K562 (cell line): ENCODE data around the gene ZNF689. TPM values are rescaled to one million over a fixed set of nuclear protein-coding genes. Genes with fewer than 3 reads are reported as not detected.
A peak's percentile ranks its signal among the peaks of the same experiment; 100 is the strongest.

Experiments
- AFF4 ChIP-seq: sonication (generic); formaldehyde crosslinking; IDR thresholded peaks from 2 replicates; pipeline ENCODE4 v1.8.0; 2023; ENCODE audit warnings: mild to moderate bottlenecking, missing genetic modification reagents
- ARID1B ChIP-seq: fragments of 450-650 bp; IDR thresholded peaks from 2 replicates; pipeline ENCODE4 v1.6.1; 2016; ENCODE audit warnings: antibody characterized with exemption, mild to moderate bottlenecking, inconsistent platforms
- ASH1L ChIP-seq: fragments of 450-650 bp; IDR thresholded peaks from 2 replicates; pipeline ENCODE4 v1.6.1; 2018; ENCODE audit warnings: borderline replicate concordance, mild to moderate bottlenecking, low read depth; ENCODE audit not compliant: partially characterized antibody
- ATF7 ChIP-seq: fragments of 450-650 bp; IDR thresholded peaks from 2 replicates; pipeline ENCODE4 v1.7.1; 2014; ENCODE audit warnings: mild to moderate bottlenecking, moderate library complexity
- BRCA1 ChIP-seq, 2 experiments: fragments of 450-650 bp in 1 of 2; sonication (generic) in 1 of 2; formaldehyde crosslinking in 1 of 2; IDR thresholded peaks; 2 replicates each; pipeline versions ENCODE4 v1.5.0 to v1.6.1; 2017 to 2020; ENCODE audit warnings: mild to moderate bottlenecking in 1 of 2, missing genetic modification reagents in 1 of 2
- CEBPB ChIP-seq: fragments of 450-650 bp; IDR thresholded peaks from 2 replicates; pipeline ENCODE4 v1.6.1; 2016; ENCODE audit warnings: missing genetic modification characterization, missing compliant biosample characterization
- EP300 ChIP-seq: IDR thresholded peaks from 2 replicates; pipeline ENCODE4 v1.6.1; 2012; ENCODE audit warnings: low read length, improper control_type of control experiment
- ETS2 ChIP-seq: IDR thresholded peaks from 2 replicates; pipeline ENCODE4 v1.6.1; 2016; ENCODE audit warnings: borderline replicate concordance, missing genetic modification characterization, mild to moderate bottlenecking, moderate library complexity, missing compliant biosample characterization; ENCODE audit not compliant: poor library complexity, severe bottlenecking
- FOXM1 ChIP-seq, 2 experiments: fragments of 450-650 bp in 1 of 2; sonication (generic) in 1 of 2; formaldehyde crosslinking in 1 of 2; IDR thresholded peaks; 2 replicates each; pipeline versions ENCODE4 v1.6.1 to v1.9.0; 2017 to 2022; ENCODE audit warnings: low read depth in 2 of 2, mild to moderate bottlenecking in 2 of 2, missing genetic modification reagents in 1 of 2, moderate library complexity in 1 of 2
- NEUROD1 ChIP-seq: fragments of 150-350 bp; IDR thresholded peaks from 2 replicates; pipeline ENCODE4 v1.6.1; 2014; ENCODE audit warnings: borderline replicate concordance, low read length, low read depth; ENCODE audit not compliant: partially characterized antibody
- NONO ChIP-seq, 2 experiments: fragments of 200-400 bp in 1 of 2; fragments of 450-650 bp in 1 of 2; formaldehyde crosslinking in 1 of 2; IDR thresholded peaks; 2 replicates each; pipeline ENCODE4 v1.6.1; 2017; ENCODE audit warnings: low read depth in 2 of 2, mild to moderate bottlenecking in 2 of 2, moderate library complexity in 2 of 2, low read length in 1 of 2
- SIX5 ChIP-seq, 2 experiments: IDR thresholded peaks; 2 replicates each; pipeline ENCODE4 v1.6.1; 2011; ENCODE audit warnings: low read length in 2 of 2, borderline replicate concordance in 1 of 2, low read depth in 1 of 2, mild to moderate bottlenecking in 1 of 2, moderate library complexity in 1 of 2; ENCODE audit not compliant: insufficient read depth in 1 of 2
- STAT5A ChIP-seq: IDR thresholded peaks from 2 replicates; pipeline ENCODE4 v1.6.1; 2012; ENCODE audit warnings: low read length, inconsistent platforms, borderline replicate concordance
- VEZF1 ChIP-seq: fragments of 200-800 bp; sonication (Bioruptor generic); IDR thresholded peaks from 2 replicates; pipeline ENCODE4 v1.6.1; 2017; ENCODE audit warnings: missing genetic modification characterization, missing compliant biosample characterization
- ZBED1 ChIP-seq: IDR thresholded peaks from 2 replicates; pipeline ENCODE4 v1.6.1; 2014
- ZNF121 ChIP-seq: sonication (generic); formaldehyde crosslinking; conservative IDR thresholded peaks from 2 replicates; pipeline ENCODE4 v1.8.0; 2022; ENCODE audit warnings: missing genetic modification reagents
- ZNF408 ChIP-seq: fragments of 250-450 bp; sonication (Bioruptor Pico); IDR thresholded peaks from 2 replicates; pipeline ENCODE4 v1.4.0; 2020; ENCODE audit warnings: low read depth, mild to moderate bottlenecking, moderate library complexity
- ZNF584 ChIP-seq: fragments of 200-800 bp; sonication (Bioruptor generic); IDR thresholded peaks from 2 replicates; pipeline ENCODE4 v1.6.1; 2016; ENCODE audit warnings: low read depth, mild to moderate bottlenecking, missing genetic modification characterization, missing compliant biosample characterization
- ZNF589 ChIP-seq: fragments of 200-800 bp; sonication (Bioruptor generic); IDR thresholded peaks from 2 replicates; pipeline ENCODE4 v1.6.1; 2016; ENCODE audit warnings: low read depth, missing genetic modification characterization, missing compliant biosample characterization
- polyA plus RNA-seq, 8 experiments: library from polyadenylated mRNA; depleted of rRNA in 4 of 8; stranded (reverse) in 5 of 8; unstranded in 3 of 8; fragments of >200 nt; fragmentation: Nextera tagmentation in 2 of 8; fragmentation: Illumina TruSeq in 1 of 8; extraction: Ambion mirVana in 2 of 8; extraction: Trizol in 1 of 8; gene quantifications; 2 replicates each; pipeline versions ENCODE4 v1.2.1 to v1.2.3, GENCODE V29; 2011 to 2014; ENCODE audit warnings: inconsistent platforms in 1 of 8, missing spikeins in 1 of 8
- total RNA-seq, 7 experiments: library from RNA; depleted of rRNA in 6 of 7; stranded (reverse); fragments of >200 nt in 6 of 7; fragmentation: Illumina TruSeq in 2 of 7; extraction: Trizol in 2 of 7; gene quantifications; 2 replicates each; pipeline versions ENCODE4 v1.2.1 to v1.2.3, GENCODE V29; 2011 to 2021; ENCODE audit warnings: low replicate concordance in 1 of 7
- TF ChIP-seq, protein P1 (sequence below): fragments of 450-650 bp; formaldehyde crosslinking; IDR thresholded peaks from 2 replicates; pipeline ENCODE4 v1.4.0; 2020; ENCODE audit warnings: mild to moderate bottlenecking

The ZNF689 gene
- total and polyA plus RNA-seq, 9 of the 15 experiments (the other 6 are each of a cell fraction or from before 2014, with no cell fraction given) = 5.4 to 15.4 (median 10.8) TPM

- TF ChIP-seq, protein P1, sequence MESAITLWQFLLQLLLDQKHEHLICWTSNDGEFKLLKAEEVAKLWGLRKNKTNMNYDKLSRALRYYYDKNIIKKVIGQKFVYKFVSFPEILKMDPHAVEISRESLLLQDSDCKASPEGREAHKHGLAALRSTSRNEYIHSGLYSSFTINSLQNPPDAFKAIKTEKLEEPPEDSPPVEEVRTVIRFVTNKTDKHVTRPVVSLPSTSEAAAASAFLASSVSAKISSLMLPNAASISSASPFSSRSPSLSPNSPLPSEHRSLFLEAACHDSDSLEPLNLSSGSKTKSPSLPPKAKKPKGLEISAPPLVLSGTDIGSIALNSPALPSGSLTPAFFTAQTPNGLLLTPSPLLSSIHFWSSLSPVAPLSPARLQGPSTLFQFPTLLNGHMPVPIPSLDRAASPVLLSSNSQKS = no peak
- TF ChIP-seq ZNF584 (CRISPR knock-in tag) (no peak), FOXM1 (IDR thresholded peaks at IDR 0.05; ENCODE audit: low read depth) (no peak), FOXM1 (CRISPR knock-in tag; IDR thresholded peaks at IDR 0.05; ENCODE audit: low read depth) (no peak), NONO (IDR thresholded peaks at IDR 0.05; ENCODE audit: low read depth in 2 of 2, low read length in 1 of 2) (no peak), ZNF121 (CRISPR knock-in tag) (no peak), BRCA1 (IDR thresholded peaks at IDR 0.05) (no peak), BRCA1 (CRISPR knock-in tag; IDR thresholded peaks at IDR 0.05) (no peak), STAT5A (no peak), NEUROD1 (no peak), CEBPB (no peak), ZNF408 (CRISPR knock-in tag) (0 out of 2 replicates have a peak, but pooled peaks have one; percentile 14), AFF4 (CRISPR knock-in tag) (no peak), SIX5 (IDR thresholded peaks at IDR 0.05; ENCODE audit: borderline replicate concordance in 1 of 2, insufficient read depth in 1 of 2, low read depth in 1 of 2, low read length in 2 of 2) (no peak), ETS2 (tag) (no peak), EP300 (no peak), ATF7 (no peak), ARID1B (no peak), ZBED1 (no peak), ASH1L (no peak), ZNF589 (CRISPR knock-in tag) (no peak; the same call in 1 of the 2 replicates), VEZF1 (CRISPR knock-in tag) (no peak)
These were observed 47.0 kb upstream of the ZNF689 start (continued) for GRCh38 chr16:30656974-30657865.
